CD4-positive, CD25-positive, alpha-beta regulatory T cell (primary cell): ENCODE results near the gene GPR35. TPM values are rescaled to one million over a fixed set of nuclear protein-coding genes. Genes with fewer than 3 reads are reported as not detected.

ENCODE experiments used
- ATAC-seq, 2 donors: fragments of 150-1000 bp; cut with Tn5 transposase; one replicate each; pipeline ENCODE4 v1.10.0; 2021; ENCODE audit warnings: low read depth in 2 of 2, moderate number of reproducible peaks in 2 of 2, moderate library complexity in 1 of 2
- DNase-seq, 3 donors: peaks; one replicate each; pipeline versions ENCODE4 v3.0.0 to v3.0.0-alpha.2; 2012 to 2022; ENCODE audit warnings: mixed read lengths in 1 of 3
- H3K27ac ChIP-seq: one replicate; pipeline ENCODE4 v1.7.0; 2013; ENCODE audit warnings: mild to moderate bottlenecking, low read length; ENCODE audit not compliant: insufficient read depth, poor library complexity, severe bottlenecking
- H3K27me3 ChIP-seq: one replicate; pipeline ENCODE4 v1.7.0; 2013; ENCODE audit warnings: low read length; ENCODE audit not compliant: control insufficient read depth, insufficient read depth
- H3K36me3 ChIP-seq: one replicate; pipeline ENCODE4 v1.7.0; 2013; ENCODE audit warnings: mild to moderate bottlenecking, low read length, moderate library complexity; ENCODE audit not compliant: control insufficient read depth, insufficient read depth
- H3K4me1 ChIP-seq: 2 replicates; pipeline ENCODE4 v1.7.0; 2013; ENCODE audit warnings: mild to moderate bottlenecking, low read length; ENCODE audit not compliant: insufficient read depth, control insufficient read depth, poor library complexity, severe bottlenecking
- H3K4me3 ChIP-seq: one replicate; pipeline ENCODE4 v1.7.0; 2013; ENCODE audit warnings: low read depth, mild to moderate bottlenecking, low read length, moderate library complexity
- H3K9me3 ChIP-seq, 2 experiments: 1 replicate in 1 of 2; 2 replicates in 1 of 2; pipeline ENCODE4 v1.7.0; 2013; ENCODE audit warnings: low read length in 2 of 2, mild to moderate bottlenecking in 1 of 2, moderate library complexity in 1 of 2; ENCODE audit not compliant: control insufficient read depth in 2 of 2
- H3K27ac Mint-ChIP-seq, 3 donors: one replicate each; pipeline ENCODE4 v1.8.0; 2020 to 2022; ENCODE audit warnings: mild to moderate bottlenecking in 3 of 3, mixed read lengths in 3 of 3, moderate library complexity in 2 of 3
- H3K27me3 Mint-ChIP-seq: one replicate; pipeline ENCODE4 v1.8.0; 2022; ENCODE audit warnings: mild to moderate bottlenecking, mixed read lengths
- H3K36me3 Mint-ChIP-seq: one replicate; pipeline ENCODE4 v1.8.0; 2020; ENCODE audit warnings: mixed read lengths
- H3K4me1 Mint-ChIP-seq, 4 donors: one replicate each; pipeline ENCODE4 v1.8.0; 2020 to 2022; ENCODE audit warnings: mixed read lengths in 4 of 4, mild to moderate bottlenecking in 1 of 4
- H3K4me3 Mint-ChIP-seq, 4 donors: one replicate each; pipeline ENCODE4 v1.8.0; 2020 to 2022; ENCODE audit warnings: mild to moderate bottlenecking in 4 of 4, mixed read lengths in 4 of 4, moderate library complexity in 3 of 4
- H3K9me3 Mint-ChIP-seq, 7 donors: one replicate each; pipeline ENCODE4 v1.8.0; 2020 to 2022; ENCODE audit warnings: mixed read lengths in 7 of 7, mild to moderate bottlenecking in 3 of 7, moderate library complexity in 2 of 7
- polyA plus RNA-seq, 4 donors: library from polyadenylated mRNA; unstranded; fragments of 300-500 nt; fragmentation: Illumina TruSeq; gene quantifications; one replicate each; pipeline ENCODE4 v1.2.3, GENCODE V29; 2021
- total RNA-seq: library from RNA; stranded (reverse); gene quantifications from one replicate; pipeline ENCODE4 v1.2.3, GENCODE V29; 2022

The GPR35 gene
- total and polyA plus RNA-seq, 5 donors from 2014 or later, result 0.24 to 11.0 (median 0.56) TPM

- Histone ChIP-seq H3K27me3 (no peaks in the 10 kb centered on the region), H3K36me3 (no peaks in the 10 kb centered on the region), H3K9me3 (peaks cover 5 to 13% of the 10 kb centered on the region in 2 experiments), H3K4me1 (peaks cover 4% of the 10 kb centered on the region), H3K27ac (no peak overlapping the region), H3K4me3 (no peak overlapping the region)
- Mint-ChIP-seq H3K27ac (no peak overlapping the region), H3K36me3 (no peaks in the 10 kb centered on the region), H3K27me3 (no peaks in the 10 kb centered on the region), H3K4me1 (peaks cover 0 to 8% (median 0%) of the 10 kb centered on the region in 4 donors), H3K4me3 (no peak overlapping the region), H3K9me3 (peaks cover 0 to 16% (median 4%) of the 10 kb centered on the region in 7 donors)
- no peak for ATAC-seq
- DNase-seq, result no peak
Measured at GRCh38 chr2:240630771-240631547, 5.7 kb downstream of the GPR35 start.

GRCh38 chr2:240631548-240632305, 6.4 kb downstream of the GPR35 start:
- H3K27me3 ChIP-seq, result no peaks in the 10 kb centered on the region
- H3K9me3 ChIP-seq, result peaks cover 5 to 13% of the 10 kb centered on the region in 2 experiments
- ATAC-seq (no peak), DNase-seq (no peak)
- Mint-ChIP-seq H3K27ac (no peak overlapping the region), H3K36me3 (no peaks in the 10 kb centered on the region), H3K27me3 (no peaks in the 10 kb centered on the region), H3K4me1 (peaks cover 0 to 4% (median 0%) of the 10 kb centered on the region in 4 donors), H3K4me3 (no peak overlapping the region), H3K9me3 (peaks cover 0 to 16% (median 4%) of the 10 kb centered on the region in 7 donors)
- H3K36me3 ChIP-seq, result no peaks in the 10 kb centered on the region
- H3K4me3 ChIP-seq, result no peak overlapping the region
- H3K27ac ChIP-seq, result no peak overlapping the region
- H3K4me1 ChIP-seq, result peaks cover 4% of the 10 kb centered on the region

DNA sequence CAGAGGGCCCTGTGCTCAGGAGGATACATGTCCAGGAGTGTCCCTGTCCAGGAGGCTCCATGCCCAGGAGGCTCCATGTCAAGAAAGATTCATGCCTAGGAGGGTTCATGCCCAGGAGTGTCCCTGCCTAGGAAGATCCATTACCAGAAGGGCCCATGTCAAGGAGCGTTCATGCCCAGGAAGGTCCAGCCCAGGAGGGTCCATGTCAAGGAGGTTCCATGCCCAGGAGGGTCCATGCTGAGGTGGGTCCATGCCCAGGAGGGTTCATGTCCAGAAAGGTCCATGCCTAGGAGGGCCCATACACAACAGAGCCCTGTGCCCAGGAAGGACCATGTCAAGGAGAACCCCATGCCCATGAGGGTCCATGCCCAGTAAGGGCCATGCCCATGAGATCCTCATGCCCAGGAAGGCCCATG, 7.0 kb downstream of the GPR35 start:
- H3K36me3 Mint-ChIP-seq, result no peaks in the 10 kb centered on the region
- Histone ChIP-seq H3K27me3 (no peaks in the 10 kb centered on the region), H3K36me3 (no peaks in the 10 kb centered on the region), H3K9me3 (peaks cover 5 to 13% of the 10 kb centered on the region in 2 experiments), H3K4me1 (no peaks in the 10 kb centered on the region), H3K27ac (no peak overlapping the region), H3K4me3 (no peak overlapping the region)
- ATAC-seq, result no peak
- peaks cover 0 to 16% (median 4%) of the 10 kb centered on the region in 7 donors for H3K9me3 Mint-ChIP-seq
- peak overlapping the region in 1 of 3 donors; percentile 8 for H3K27ac Mint-ChIP-seq
- H3K4me3 Mint-ChIP-seq, result no peak overlapping the region
- DNase-seq, result no peak
- no peaks in the 10 kb centered on the region for H3K27me3 Mint-ChIP-seq
- no peaks in the 10 kb centered on the region for H3K4me1 Mint-ChIP-seq

DNA sequence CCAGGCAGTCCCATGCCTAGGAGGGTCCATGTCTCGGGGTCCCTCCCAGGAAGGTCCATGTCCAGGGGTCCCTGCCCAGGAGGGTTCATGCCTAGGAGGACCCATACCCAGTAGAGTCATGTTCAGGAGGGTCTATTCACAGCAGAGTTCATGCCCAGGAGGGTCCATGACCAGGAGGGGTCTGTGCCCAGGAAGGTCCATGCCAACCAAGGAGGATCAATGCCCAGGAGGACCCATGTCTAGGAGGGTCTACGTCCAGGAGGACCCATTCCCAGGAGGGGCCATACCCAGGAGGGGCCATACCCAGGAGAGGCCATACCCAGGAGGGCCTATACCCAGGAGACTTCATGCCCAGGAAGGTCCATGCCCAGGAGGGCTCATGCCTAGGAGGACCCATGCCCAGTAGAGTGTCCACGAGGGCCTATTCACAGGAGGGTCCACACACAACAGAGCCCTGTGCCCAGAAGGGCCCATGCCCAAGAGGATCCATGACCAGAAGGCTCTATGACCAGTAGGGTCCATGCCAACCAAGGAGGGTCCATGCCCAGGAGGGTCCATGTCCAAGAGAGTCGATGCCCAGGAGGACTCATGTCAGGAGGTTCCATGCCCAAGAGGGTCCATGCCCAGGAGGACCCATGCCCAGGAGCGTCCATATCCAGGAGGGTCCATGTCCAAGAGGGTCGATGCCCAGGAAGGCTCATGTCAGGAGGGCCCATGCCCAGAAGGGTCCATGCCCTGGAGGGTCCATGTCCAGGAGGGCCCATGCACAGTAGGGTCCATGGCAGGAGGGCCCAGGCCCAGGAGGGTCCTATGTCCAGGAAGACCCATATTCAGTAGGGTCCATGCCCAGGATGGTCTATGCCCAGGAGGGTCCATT, 10.1 kb downstream of the GPR35 start:
- H3K9me3 Mint-ChIP-seq, result peaks cover 0 to 16% (median 4%) of the 10 kb centered on the region in 7 donors
- DNase-seq (no peak), ATAC-seq (no peak)
- H3K27ac ChIP-seq, result no peak overlapping the region
- no peak overlapping the region for H3K4me3 ChIP-seq
- H3K4me3 Mint-ChIP-seq, result no peak overlapping the region
- no peaks in the 10 kb centered on the region for H3K27me3 Mint-ChIP-seq
- no peaks in the 10 kb centered on the region for H3K4me1 ChIP-seq
- no peaks in the 10 kb centered on the region for H3K27me3 ChIP-seq
- peaks cover 5 to 13% of the 10 kb centered on the region in 2 experiments for H3K9me3 ChIP-seq
- no peaks in the 10 kb centered on the region for H3K36me3 ChIP-seq
- no peaks in the 10 kb centered on the region for H3K36me3 Mint-ChIP-seq
- no peak overlapping the region for H3K27ac Mint-ChIP-seq
- H3K4me1 Mint-ChIP-seq, result no peaks in the 10 kb centered on the region

DNA sequence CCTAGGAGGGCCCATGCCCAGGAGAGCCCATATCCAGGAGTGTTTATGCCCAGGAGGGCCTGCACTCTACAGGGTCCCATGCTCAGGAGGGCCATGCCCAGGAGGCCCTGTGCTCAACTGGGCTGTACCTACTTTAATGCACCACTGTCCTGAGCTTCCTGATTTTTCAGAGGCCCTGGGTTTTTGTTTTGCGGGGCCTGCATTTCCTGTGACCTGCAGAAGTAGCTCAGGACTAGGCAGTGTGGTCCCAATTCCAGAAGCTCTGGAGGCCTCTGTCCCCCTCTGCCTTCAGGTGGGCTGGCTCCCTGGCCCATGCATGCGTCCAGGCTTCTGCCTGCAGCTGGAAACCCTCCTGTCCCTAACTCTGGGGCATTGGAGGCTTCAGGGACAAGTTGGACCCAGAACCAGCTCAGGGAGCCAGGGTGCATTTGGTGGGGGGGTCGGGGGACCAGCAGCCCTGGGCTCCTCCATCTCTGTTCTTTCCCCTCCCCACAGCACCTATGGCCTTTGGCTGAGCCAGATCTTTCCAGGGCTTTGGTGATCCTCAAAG, 10.8 kb downstream of the GPR35 start:
- Mint-ChIP-seq H3K4me3 (no peak overlapping the region), H3K9me3 (peaks cover 0 to 16% (median 4%) of the 10 kb centered on the region in 7 donors), H3K4me1 (no peaks in the 10 kb centered on the region), H3K27me3 (no peaks in the 10 kb centered on the region), H3K27ac (no peak overlapping the region), H3K36me3 (no peaks in the 10 kb centered on the region)
- Histone ChIP-seq H3K4me1 (no peaks in the 10 kb centered on the region), H3K27me3 (no peaks in the 10 kb centered on the region), H3K4me3 (no peak overlapping the region), H3K36me3 (no peaks in the 10 kb centered on the region), H3K9me3 (peaks cover 5 to 13% of the 10 kb centered on the region in 2 experiments), H3K27ac (no peak overlapping the region)
- no peak for DNase-seq
- no peak for ATAC-seq

GRCh38 chr2:240636563-240637115, 11.4 kb downstream of the GPR35 start:
- no peak for ATAC-seq
- no peaks in the 10 kb centered on the region for H3K4me1 ChIP-seq
- no peak for DNase-seq
- H3K9me3 Mint-ChIP-seq, result peaks cover 0 to 16% (median 4%) of the 10 kb centered on the region in 7 donors
- H3K4me1 Mint-ChIP-seq, result no peaks in the 10 kb centered on the region
- no peaks in the 10 kb centered on the region for H3K36me3 ChIP-seq
- H3K27me3 ChIP-seq, result no peaks in the 10 kb centered on the region
- no peak overlapping the region for H3K4me3 Mint-ChIP-seq
- no peak overlapping the region for H3K27ac ChIP-seq
- no peaks in the 10 kb centered on the region for H3K27me3 Mint-ChIP-seq
- no peaks in the 10 kb centered on the region for H3K36me3 Mint-ChIP-seq
- H3K4me3 ChIP-seq, result no peak overlapping the region
- no peak overlapping the region for H3K27ac Mint-ChIP-seq
- peaks cover 5 to 13% of the 10 kb centered on the region in 2 experiments for H3K9me3 ChIP-seq
